Thoracic aorta (tissue), 2 donors: ENCODE data around the gene IRAG1. TPM values are rescaled to one million over a fixed set of nuclear protein-coding genes. Genes with fewer than 3 reads are reported as not detected.

ENCODE experiments used
- ATAC-seq: fragments of 150-250 bp; one replicate; pipeline ENCODE4 v1.8.0; 2017; ENCODE audit warnings: low read depth; ENCODE audit not compliant: insufficient number of reproducible peaks, low FRiP score
- DNase-seq: peaks from one replicate; pipeline ENCODE4 v3.0.0-alpha.2; 2020; ENCODE audit warnings: low spot score
- H3K27ac ChIP-seq, 2 donors: fragments of 200-600 bp; sonication (generic); 1 replicate in 1 of 2; 2 replicates in 1 of 2; pipeline ENCODE4 v1.5.1; 2016; ENCODE audit warnings: mild to moderate bottlenecking in 2 of 2, moderate library complexity in 2 of 2
- H3K27me3 ChIP-seq: fragments of 200-600 bp; sonication (generic); replicated peaks from 2 replicates; pipeline ENCODE4 v1.6.0; 2016; ENCODE audit warnings: mild to moderate bottlenecking; ENCODE audit not compliant: insufficient read depth
- H3K36me3 ChIP-seq: fragments of 200-600 bp; sonication (generic); one replicate; pipeline ENCODE4 v1.5.1; 2016
- H3K4me1 ChIP-seq, 2 donors: fragments of 200-600 bp; sonication (generic); 1 replicate in 1 of 2; 2 replicates in 1 of 2; pipeline versions ENCODE4 v1.5.1 to v1.6.0; 2016; ENCODE audit warnings: low read depth in 2 of 2, mild to moderate bottlenecking in 1 of 2; ENCODE audit not compliant: control insufficient read depth in 1 of 2
- H3K4me3 ChIP-seq: fragments of 200-600 bp; sonication (generic); 2 replicates; pipeline ENCODE4 v1.5.1; 2016; ENCODE audit warnings: mild to moderate bottlenecking
- H3K9me3 ChIP-seq: fragments of 200-600 bp; sonication (generic); 2 replicates; pipeline ENCODE4 v1.5.1; 2016
- CTCF ChIP-seq: fragments of 200-600 bp; sonication (generic); IDR thresholded peaks from one replicate; pipeline ENCODE4 v1.5.1; 2019; ENCODE audit warnings: antibody characterized with exemption
- total RNA-seq, 2 donors: library from RNA; depleted of rRNA; stranded (reverse); fragments of >200 nt; gene quantifications; one replicate each; pipeline versions ENCODE4 v1.1.0 to v1.2.3, GENCODE V29; 2016

The IRAG1 gene
- total RNA-seq, 2 donors from 2014 or later: 281 to 393 TPM

DNA sequence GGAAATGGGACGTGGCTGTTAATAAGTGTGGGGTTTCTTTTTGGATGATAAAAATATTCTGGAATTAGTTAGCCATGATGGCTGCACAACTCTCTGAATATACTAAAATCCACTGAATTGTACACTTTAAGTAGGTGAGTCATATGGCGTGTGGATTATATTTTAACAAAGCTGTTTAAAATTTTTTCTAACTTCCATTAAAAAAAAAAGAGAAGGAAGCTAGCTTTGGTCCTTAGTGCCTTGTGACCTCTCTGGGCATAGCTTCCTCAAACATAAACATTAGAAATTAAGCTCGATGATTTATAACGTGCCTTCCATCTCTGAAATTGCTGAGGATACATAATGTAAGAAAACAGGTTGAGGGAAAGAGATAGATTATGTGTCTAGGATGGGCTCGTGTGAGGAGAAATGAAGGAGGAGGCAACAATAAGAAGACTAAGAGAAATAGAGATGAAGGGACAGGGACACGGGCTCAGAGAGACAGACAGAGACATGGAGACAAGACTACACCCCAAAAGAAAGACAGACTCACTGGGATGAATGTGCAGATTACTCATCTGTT is 20.0 kb downstream of the IRAG1 start:
- H3K36me3 ChIP-seq: no peaks in the 10 kb centered on the region
- no peaks in the 10 kb centered on the region for H3K27me3 ChIP-seq
- no peak for ATAC-seq
- no peaks in the 10 kb centered on the region for H3K9me3 ChIP-seq
- no peak for TF ChIP-seq CTCF
- no peak for DNase-seq
- peak overlapping the region; percentile 90 to 96 for H3K27ac ChIP-seq
- H3K4me1 ChIP-seq: peaks cover 58 to 98% of the 10 kb centered on the region in 2 donors
- H3K4me3 ChIP-seq: peak overlapping the region; percentile 65

GRCh38 chr11:10670099-10670498 is 23.5 kb downstream of the IRAG1 start:
- Histone ChIP-seq H3K27ac (peak overlapping the region; percentile 90 to 94), H3K27me3 (no peaks in the 10 kb centered on the region), H3K4me3 (peak overlapping the region; percentile 35), H3K36me3 (no peaks in the 10 kb centered on the region), H3K9me3 (no peaks in the 10 kb centered on the region), H3K4me1 (peaks cover 73 to 98% of the 10 kb centered on the region in 2 donors)
- ATAC-seq (no peak), DNase-seq (no peak)
- TF ChIP-seq CTCF: no peak

- Histone ChIP-seq H3K9me3 (no peaks in the 10 kb centered on the region), H3K36me3 (no peaks in the 10 kb centered on the region), H3K4me1 (peaks cover 72 to 100% of the 10 kb centered on the region in 2 donors), H3K4me3 (peak overlapping the region; percentile 35), H3K27ac (peak overlapping the region; percentile 90 to 94), H3K27me3 (no peaks in the 10 kb centered on the region)
- TF ChIP-seq CTCF: no peak
- ATAC-seq (no peak), DNase-seq (no peak)
Observed at GRCh38 chr11:10669258-10670033, 24.1 kb downstream of the IRAG1 start.

GRCh38 chr11:10667521-10667885 is 26.1 kb downstream of the IRAG1 start:
- ATAC-seq (no peak), DNase-seq (no peak)
- TF ChIP-seq CTCF: no peak
- Histone ChIP-seq H3K27ac (peak overlapping the region; percentile 90 to 94), H3K4me1 (peaks cover 71 to 100% of the 10 kb centered on the region in 2 donors), H3K27me3 (no peaks in the 10 kb centered on the region), H3K36me3 (no peaks in the 10 kb centered on the region), H3K4me3 (peak overlapping the region; percentile 2), H3K9me3 (no peaks in the 10 kb centered on the region)

GRCh38 chr11:10666556-10667520 is 26.7 kb downstream of the IRAG1 start:
- no peak for DNase-seq
- H3K36me3 ChIP-seq: no peaks in the 10 kb centered on the region
- H3K27me3 ChIP-seq: no peaks in the 10 kb centered on the region
- ATAC-seq: no peak
- H3K4me3 ChIP-seq: peak overlapping the region; percentile 2
- no peak for TF ChIP-seq CTCF
- peaks cover 69 to 97% of the 10 kb centered on the region in 2 donors for H3K4me1 ChIP-seq
- H3K27ac ChIP-seq: peak overlapping the region; percentile 90 to 94
- no peaks in the 10 kb centered on the region for H3K9me3 ChIP-seq
